HCT116 (cell line): ENCODE measurements around the gene POLRMT. TPM values are rescaled to one million over a fixed set of nuclear protein-coding genes. Genes with fewer than 3 reads are reported as not detected.
A peak's percentile ranks its signal among the peaks of the same experiment; 100 is the strongest.

Experiments
- ATAC-seq: fragments of 200-7000 bp; cut with Tn5 transposase; 2 replicates; pipeline ENCODE4 v1.9.1; 2020; ENCODE audit warnings: mild to moderate bottlenecking, moderate library complexity
- BruUV-seq: library from RNA; stranded (reverse); fragments of 400-500 nt; replicated peaks from 2 replicates; lab custom pipeline; 2021; lab: Mats Ljungman, UMichigan
- CTCF ChIA-PET: fragments of 300-600 bp; sonication (Branson Sonifier 250); formaldehyde crosslinking; loops from one replicate; lab custom pipeline; 2021; ENCODE audit warnings: antibody characterized with exemption; lab: Charles Lee
- POLR2A ChIA-PET: fragments of 300-600, 350-600 bp; sonication (Branson Sonifier 250); formaldehyde crosslinking; loops from one replicate; lab custom pipeline; 2021; ENCODE audit warnings: antibody characterized with exemption; lab: Charles Lee
- RAD21 ChIA-PET, 2 experiments: fragments of 300-600 bp; sonication (Branson Sonifier 250); formaldehyde crosslinking; loops; one replicate each; lab custom pipeline; 2023; ENCODE audit warnings: low total read pairs in 2 of 2; ENCODE audit not compliant: uncharacterized antibody in 2 of 2, unreplicated experiment in 2 of 2, low non-redundant PET in 1 of 2; lab: Charles Lee
- DNase-seq: peaks from one replicate; pipeline ENCODE4 v3.0.0-alpha.2; 2010; ENCODE audit warnings: low read depth, low spot score
- H2AFZ ChIP-seq: fragments of 200-600 bp; shearing (Covaris generic), sonication (generic); 2 replicates; pipeline ENCODE4 v1.6.1; 2017; ENCODE audit warnings: low read depth, mixed run types, mixed read lengths, antibody characterized with exemption, low read length; ENCODE audit not compliant: poor library complexity, severe bottlenecking
- H3K27ac ChIP-seq: 2 replicates; pipeline ENCODE4 v1.5.1; 2012; ENCODE audit warnings: low read depth, low read length
- H3K27me3 ChIP-seq: fragments of 200-600 bp; sonication (generic); 2 replicates; pipeline ENCODE4 v1.6.1; 2016; ENCODE audit warnings: mixed run types, low read length, mixed read lengths; ENCODE audit not compliant: insufficient read depth
- H3K36me3 ChIP-seq, 2 experiments: fragments of 200-500 bp in 1 of 2; fragments of 200-600 bp in 1 of 2; sonication (Bioruptor generic) in 1 of 2; sonication (generic) in 1 of 2; 2 replicates each; pipeline versions ENCODE4 v1.5.1 to v1.6.1; 2014 to 2016; ENCODE audit warnings: low read length in 2 of 2, inconsistent platforms in 1 of 2, mixed read lengths in 1 of 2, mixed run types in 1 of 2; ENCODE audit not compliant: insufficient read depth in 2 of 2, control insufficient read depth in 1 of 2
- H3K4me1 ChIP-seq, 2 experiments: fragments of 200-600 bp in 1 of 2; sonication (generic) in 1 of 2; 2 replicates each; pipeline versions ENCODE4 v1.5.1 to v1.6.1; 2012 to 2017; ENCODE audit warnings: low read length in 2 of 2, inconsistent platforms in 1 of 2, mild to moderate bottlenecking in 1 of 2, mixed read lengths in 1 of 2, mixed run types in 1 of 2, moderate library complexity in 1 of 2; ENCODE audit not compliant: insufficient read depth in 2 of 2, control insufficient read depth in 1 of 2
- H3K4me2 ChIP-seq: fragments of 200-600 bp; sonication (generic); 2 replicates; pipeline ENCODE4 v1.6.1; 2017; ENCODE audit warnings: mixed run types, low read length, mixed read lengths
- H3K4me3 ChIP-seq, 2 experiments: fragments of 200-600 bp in 1 of 2; sonication (generic) in 1 of 2; replicated peaks in 1 of 2; 2 replicates each; pipeline ENCODE4 v1.5.1; 2011 to 2016; ENCODE audit warnings: low read length in 2 of 2, control low read depth in 1 of 2, low read depth in 1 of 2, mild to moderate bottlenecking in 1 of 2, mixed read lengths in 1 of 2, mixed run types in 1 of 2
- H3K79me2 ChIP-seq: fragments of 200-600 bp; sonication (generic); 2 replicates; pipeline ENCODE4 v1.6.1; 2017; ENCODE audit warnings: mild to moderate bottlenecking, mixed run types, low read length, moderate library complexity, mixed read lengths; ENCODE audit not compliant: insufficient read depth
- H3K9ac ChIP-seq: fragments of 200-600 bp; sonication (generic); 2 replicates; pipeline ENCODE4 v1.6.1; 2016; ENCODE audit warnings: low read length, mixed read lengths
- H3K9me2 ChIP-seq: fragments of 200-600 bp; sonication (generic), shearing (Covaris generic); 2 replicates; pipeline ENCODE4 v1.6.1; 2017; ENCODE audit warnings: mixed run types, mild to moderate bottlenecking, moderate library complexity; ENCODE audit not compliant: insufficient read depth
- H3K9me3 ChIP-seq, 2 experiments: fragments of 200-500 bp in 1 of 2; fragments of 200-600 bp in 1 of 2; sonication (Bioruptor generic) in 1 of 2; sonication (generic) in 1 of 2; 2 replicates each; pipeline ENCODE4 v1.6.1; 2014 to 2017; ENCODE audit warnings: low read length in 2 of 2, mixed read lengths in 2 of 2, inconsistent platforms in 1 of 2, low read depth in 1 of 2, mild to moderate bottlenecking in 1 of 2, mixed run types in 1 of 2, moderate library complexity in 1 of 2; ENCODE audit not compliant: control insufficient read depth in 1 of 2, insufficient read depth in 1 of 2
- H4K20me1 ChIP-seq: fragments of 200-600 bp; sonication (generic), shearing (Covaris generic); 2 replicates; pipeline ENCODE4 v1.6.1; 2017; ENCODE audit warnings: mixed run types, mild to moderate bottlenecking, moderate library complexity; ENCODE audit not compliant: insufficient read depth
- ATF3 ChIP-seq: IDR thresholded peaks from 2 replicates; pipeline ENCODE4 v1.6.1; 2012
- CBX3 ChIP-seq: IDR thresholded peaks from 2 replicates; pipeline ENCODE4 v1.6.1; 2012; ENCODE audit warnings: low read depth
- FOSL1 ChIP-seq: IDR thresholded peaks from 2 replicates; pipeline ENCODE4 v1.6.1; 2012; ENCODE audit warnings: low read depth
- SP1 ChIP-seq: IDR thresholded peaks from 2 replicates; pipeline ENCODE4 v1.6.1; 2012; ENCODE audit warnings: low read depth
- ZBTB33 ChIP-seq: IDR thresholded peaks from 2 replicates; pipeline ENCODE4 v1.6.1; 2011; ENCODE audit warnings: mild to moderate bottlenecking, low read length, moderate library complexity; ENCODE audit not compliant: insufficient replicate concordance; ENCODE audit errors: extremely low read depth
- intact Hi-C: fragments of 100-400 bp; cut with micrococcal nuclease; formaldehyde crosslinking; loops from 2 replicates; pipeline ENCODE4 v1.10.0; 2022
- total RNA-seq: library from RNA; stranded (reverse); gene quantifications from one replicate; pipeline ENCODE4 v1.2.1, GENCODE V29; 2021; ENCODE audit not compliant: unreplicated experiment
- TF ChIP-seq, protein P1 (sequence below), 3 experiments: fragments of 200-600 bp in 1 of 3; sonication (generic) in 1 of 3; IDR thresholded peaks in 2 of 3; conservative IDR thresholded peaks in 1 of 3; 2 replicates each; pipeline ENCODE4 v1.5.1; 2012 to 2017; ENCODE audit warnings: low read depth in 2 of 3, low read length in 2 of 3, antibody characterized with exemption in 1 of 3, borderline replicate concordance in 1 of 3, control low read depth in 1 of 3, mild to moderate bottlenecking in 1 of 3, mixed read lengths in 1 of 3, mixed run types in 1 of 3, moderate library complexity in 1 of 3; ENCODE audit not compliant: insufficient read depth in 1 of 3

Gene POLRMT
- total RNA-seq, 1 experiment from 2014 or later, result 138 TPM

- H3K4me3 ChIP-seq, result no peak overlapping the region
- intact Hi-C loops, result no loop called here
- no peaks in the 10 kb centered on the region for H3K9me3 ChIP-seq
- TF ChIP-seq FOSL1 (no peak), SP1 (no peak), ZBTB33 (no peak), ATF3 (no peak), CBX3 (no peak)
- TF ChIP-seq, protein P1, sequence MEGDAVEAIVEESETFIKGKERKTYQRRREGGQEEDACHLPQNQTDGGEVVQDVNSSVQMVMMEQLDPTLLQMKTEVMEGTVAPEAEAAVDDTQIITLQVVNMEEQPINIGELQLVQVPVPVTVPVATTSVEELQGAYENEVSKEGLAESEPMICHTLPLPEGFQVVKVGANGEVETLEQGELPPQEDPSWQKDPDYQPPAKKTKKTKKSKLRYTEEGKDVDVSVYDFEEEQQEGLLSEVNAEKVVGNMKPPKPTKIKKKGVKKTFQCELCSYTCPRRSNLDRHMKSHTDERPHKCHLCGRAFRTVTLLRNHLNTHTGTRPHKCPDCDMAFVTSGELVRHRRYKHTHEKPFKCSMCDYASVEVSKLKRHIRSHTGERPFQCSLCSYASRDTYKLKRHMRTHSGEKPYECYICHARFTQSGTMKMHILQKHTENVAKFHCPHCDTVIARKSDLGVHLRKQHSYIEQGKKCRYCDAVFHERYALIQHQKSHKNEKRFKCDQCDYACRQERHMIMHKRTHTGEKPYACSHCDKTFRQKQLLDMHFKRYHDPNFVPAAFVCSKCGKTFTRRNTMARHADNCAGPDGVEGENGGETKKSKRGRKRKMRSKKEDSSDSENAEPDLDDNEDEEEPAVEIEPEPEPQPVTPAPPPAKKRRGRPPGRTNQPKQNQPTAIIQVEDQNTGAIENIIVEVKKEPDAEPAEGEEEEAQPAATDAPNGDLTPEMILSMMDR (IDR thresholded peaks at IDR 0.05 in 2 of 3, conservative IDR thresholded peaks at IDR 0.05 in 1 of 3; ENCODE audit: borderline replicate concordance in 1 of 3, insufficient read depth in 1 of 3, low read depth in 2 of 3, low read length in 2 of 3), result no peak
- TF ChIP-seq, all 23 proteins: peak for 0
- H4K20me1 ChIP-seq, result peaks cover 6% of the 10 kb centered on the region; the same call in 1 of the 2 replicates
- H3K9me2 ChIP-seq, result no peaks in the 10 kb centered on the region
- peaks cover 2 to 17% of the 10 kb centered on the region in 2 experiments; a peak in 3 of 4 replicates for H3K4me1 ChIP-seq
- peaks cover 13 to 48% of the 10 kb centered on the region in 2 experiments for H3K36me3 ChIP-seq
- no peak for ATAC-seq
- H3K9ac ChIP-seq, result no peak overlapping the region
- H3K27me3 ChIP-seq, result no peaks in the 10 kb centered on the region
- H3K4me2 ChIP-seq, result no peak overlapping the region
- RAD21 ChIA-PET, result interaction anchor here in 1 of 2 experiments (0.6 kb wide), 1 partner anchor 127 kb away, joined by 3 read pairs; no protein-coding TSS in a partner anchor
- H3K79me2 ChIP-seq, result peaks cover 86% of the 10 kb centered on the region
- H2AFZ ChIP-seq, result no peak overlapping the region
- CTCF ChIA-PET, result interaction anchor here (0.7 to 1.6 kb wide), 2 partner anchors 12 to 66 kb away, joined by 3 to 4 read pairs; no protein-coding TSS in a partner anchor
- POLR2A ChIA-PET, result no interaction called here
- peak overlapping the region; percentile 30; the same call in 1 of the 2 replicates for H3K27ac ChIP-seq
- no peak for DNase-seq
- BruUV-seq, result no TSS peak
These were observed 56.4 kb downstream of the POLRMT start for GRCh38 chr19:576768-577438.
